Effector CD8-positive, alpha-beta T cell (primary cell): ENCODE measurements around the gene ARHGEF26.

ENCODE experiments used
- DNase-seq: peaks from one replicate; lab custom pipeline; 2025; lab: John Stamatoyannopoulos, UW

Gene ARHGEF26

DNA sequence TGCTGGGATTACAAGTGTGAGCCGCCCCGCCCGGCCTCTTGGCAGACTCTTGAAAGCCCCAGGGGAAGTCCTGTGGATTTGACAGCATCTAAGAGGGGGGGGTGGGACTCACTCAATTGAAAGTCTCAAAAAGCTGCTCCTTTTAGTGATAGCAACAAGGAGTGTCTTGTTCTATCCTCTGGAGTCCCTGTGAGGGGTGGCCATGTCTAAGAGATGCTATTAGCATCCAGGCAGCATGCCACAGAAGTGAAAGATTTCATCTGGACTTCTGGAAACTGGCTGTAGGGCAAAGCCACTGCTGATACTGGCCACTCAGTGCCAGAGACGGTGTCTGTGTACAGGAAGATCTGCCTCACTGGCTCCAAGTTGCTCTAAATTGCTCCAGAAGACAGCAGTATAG lies 129.1 kb downstream of the ARHGEF26 start:
- DNase-seq = no peak

DNA sequence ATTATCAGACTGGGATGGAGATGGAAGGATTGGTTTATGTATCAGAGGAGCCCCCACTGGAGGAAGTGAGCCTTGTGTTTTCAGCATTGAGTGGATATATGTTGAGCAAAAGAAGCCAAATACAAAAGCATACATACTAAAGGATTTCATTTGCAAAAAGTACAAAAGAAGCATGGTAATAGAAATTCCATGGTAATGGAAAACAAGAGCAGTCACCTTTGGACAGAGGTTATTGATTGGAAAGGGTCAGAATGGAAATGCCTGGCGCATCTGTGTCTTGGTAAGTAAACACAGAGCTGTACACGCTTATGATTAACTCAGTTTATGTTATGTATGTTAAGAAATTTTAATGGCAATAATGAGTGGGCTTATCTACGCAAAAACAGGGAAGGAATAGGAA lies 130.4 kb downstream of the ARHGEF26 start:
- DNase-seq = no peak

DNA sequence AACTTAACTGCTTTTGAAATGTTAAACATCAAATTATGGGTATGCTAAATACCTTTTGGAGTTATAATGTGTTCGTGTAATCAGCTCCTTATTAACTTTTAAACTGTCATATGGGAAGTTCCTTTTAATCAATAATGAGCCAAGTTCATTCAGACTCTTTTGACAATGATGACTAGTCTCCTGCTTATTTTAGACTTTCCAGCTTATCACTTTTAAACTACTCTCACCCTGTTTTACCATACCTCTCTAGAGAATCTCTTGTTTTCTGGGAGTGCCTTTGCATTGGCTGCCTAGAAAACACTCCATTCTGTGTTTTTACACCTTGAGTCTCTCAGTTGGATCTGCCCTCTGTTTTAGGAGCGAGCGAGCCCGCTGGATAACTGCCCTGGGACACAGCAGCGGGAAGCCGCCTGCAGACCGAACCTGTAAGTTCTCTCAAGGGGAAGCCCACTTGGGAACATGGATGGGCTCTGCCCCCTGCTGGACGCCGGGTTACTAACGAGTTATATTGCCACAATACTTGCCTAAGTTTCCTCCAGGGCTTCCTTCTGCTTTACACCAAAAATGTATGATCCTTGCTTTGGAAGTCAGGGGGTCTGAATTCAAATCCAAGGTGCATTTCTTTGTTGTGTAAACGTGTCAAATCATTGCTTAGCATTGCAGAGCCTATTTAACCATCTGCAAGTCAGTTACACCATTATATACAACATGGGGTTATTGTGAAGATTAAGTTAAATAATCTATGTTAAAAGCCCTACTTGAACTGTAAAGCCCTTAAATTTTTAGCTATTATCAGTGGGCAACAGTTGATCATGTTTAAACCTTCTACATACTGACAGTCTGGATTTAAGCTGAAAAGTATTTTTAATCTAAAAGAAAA lies 131.8 kb downstream of the ARHGEF26 start:
- peak; percentile 43 for DNase-seq

GRCh38 chr3:154254527-154254926 lies 133.3 kb downstream of the ARHGEF26 start:
- no peak for DNase-seq

DNA sequence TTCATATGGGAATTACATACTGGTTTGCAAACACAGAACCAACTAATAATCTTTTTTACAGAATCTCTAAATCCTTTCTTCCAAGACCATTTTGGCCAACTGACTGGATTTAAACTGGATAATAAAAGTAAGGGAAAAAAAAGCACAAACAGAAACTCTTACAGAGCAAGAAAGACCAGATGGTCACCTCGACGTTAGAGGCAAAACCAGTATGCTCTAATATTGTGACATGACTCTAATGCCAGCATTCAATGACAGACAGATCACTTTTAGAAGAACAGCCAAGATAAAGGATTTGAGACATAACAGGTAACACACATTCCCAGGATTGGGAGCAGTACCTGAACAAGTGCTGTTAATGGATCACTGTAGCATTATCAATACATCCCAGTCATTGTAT lies 152.2 kb downstream of the ARHGEF26 start:
- DNase-seq = no peak

GRCh38 chr3:154274348-154274747 lies 153.2 kb downstream of the ARHGEF26 start:
- DNase-seq = no peak

DNA sequence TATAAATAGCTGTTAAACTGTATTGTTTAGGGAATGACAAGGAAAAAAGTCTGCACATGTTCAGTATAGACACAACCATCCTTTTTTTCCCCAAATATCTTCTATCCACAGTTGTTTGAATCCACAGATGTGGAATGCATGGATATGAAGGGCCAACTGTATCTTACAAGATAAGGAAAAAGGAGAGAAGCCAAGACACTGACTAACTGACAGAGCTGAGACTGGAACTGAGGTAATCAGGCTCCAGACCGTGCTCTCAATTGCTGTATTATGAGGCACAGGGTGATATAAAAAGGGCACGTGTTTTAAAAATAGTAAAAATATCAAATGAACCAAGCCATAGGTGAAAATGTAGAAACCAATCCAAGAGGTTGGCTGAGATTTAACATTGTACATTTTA lies 154.1 kb downstream of the ARHGEF26 start:
- DNase-seq = no peak

GRCh38 chr3:154275965-154276364 lies 154.8 kb downstream of the ARHGEF26 start:
- DNase-seq = no peak

GRCh38 chr3:154280161-154280560 lies 159.0 kb downstream of the ARHGEF26 start:
- DNase-seq = no peak

DNA sequence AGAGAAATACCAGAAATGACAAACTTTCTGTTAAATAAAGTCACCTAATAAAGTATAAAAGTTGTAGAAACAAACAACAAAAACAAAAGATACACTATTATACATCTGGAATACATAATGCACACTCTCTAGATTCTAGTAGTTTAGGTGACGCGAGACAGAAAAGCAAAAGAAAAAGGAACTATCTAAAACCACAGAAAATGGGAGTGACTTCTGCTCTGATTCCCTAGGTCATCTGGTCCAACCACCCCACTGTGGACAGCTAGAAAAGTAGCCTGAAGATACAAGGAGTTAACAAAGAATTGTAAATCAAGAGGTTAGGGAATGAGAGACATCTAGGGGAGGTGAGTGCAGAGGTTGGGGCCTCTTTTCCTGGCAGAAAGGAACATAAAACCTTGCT lies 164.0 kb downstream of the ARHGEF26 start:
- no peak for DNase-seq

DNA sequence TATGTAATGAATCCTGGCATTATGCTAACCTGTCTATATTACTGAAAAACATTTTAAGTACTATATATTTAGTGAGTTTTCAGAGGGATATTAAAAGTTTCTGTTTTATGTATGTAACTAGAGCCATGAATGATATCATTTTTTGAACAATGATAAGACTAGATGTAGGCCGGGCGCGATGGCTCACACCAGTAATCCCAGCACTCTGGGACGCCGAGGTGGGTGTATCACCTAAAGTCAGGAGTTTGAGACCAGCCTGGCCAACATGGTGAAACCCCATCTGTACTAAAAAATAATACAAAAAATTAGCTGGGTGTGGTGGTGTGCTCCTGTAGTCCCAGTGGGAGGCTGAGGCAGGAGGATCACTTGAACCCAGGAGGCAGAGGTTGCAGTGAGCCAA lies 169.0 kb downstream of the ARHGEF26 start:
- no peak for DNase-seq

- no peak for DNase-seq
These were observed 172.8 kb downstream of the ARHGEF26 start for GRCh38 chr3:154294016-154294415.

- DNase-seq = no peak
These were observed 180.4 kb downstream of the ARHGEF26 start for GRCh38 chr3:154301561-154301960.

DNA sequence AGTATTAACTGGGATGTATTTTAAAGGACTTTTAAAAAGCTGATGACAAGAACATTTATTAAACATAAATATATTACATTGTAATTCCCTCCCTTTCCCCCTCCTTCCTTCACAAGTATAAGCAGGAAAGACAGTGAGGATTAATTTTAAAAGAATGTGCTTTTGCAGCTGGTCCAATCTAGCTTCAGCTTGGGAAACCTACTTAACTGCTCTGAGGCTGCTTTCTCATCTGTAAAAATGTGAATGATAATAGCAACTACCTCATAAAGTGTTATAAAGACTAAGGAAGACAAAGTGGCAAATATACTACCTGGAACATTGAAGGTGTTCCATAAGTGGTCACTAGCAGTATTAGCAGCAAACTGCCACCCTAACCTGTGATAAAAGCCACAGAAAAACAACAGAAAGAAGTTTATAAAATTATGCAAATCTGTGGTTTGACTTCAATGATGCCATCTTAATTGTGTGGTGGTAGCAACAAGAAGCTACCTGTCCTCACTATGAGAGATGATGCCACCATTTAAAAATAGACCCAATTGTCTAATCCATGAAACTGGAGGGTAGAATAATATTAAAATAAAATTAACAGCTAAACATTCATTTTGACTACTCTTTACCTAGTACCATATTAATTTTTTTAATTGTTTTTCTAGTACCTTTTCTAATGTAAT lies 183.1 kb downstream of the ARHGEF26 start:
- no peak for DNase-seq

GRCh38 chr3:154304936-154305335 lies 183.7 kb downstream of the ARHGEF26 start:
- DNase-seq = no peak

DNA sequence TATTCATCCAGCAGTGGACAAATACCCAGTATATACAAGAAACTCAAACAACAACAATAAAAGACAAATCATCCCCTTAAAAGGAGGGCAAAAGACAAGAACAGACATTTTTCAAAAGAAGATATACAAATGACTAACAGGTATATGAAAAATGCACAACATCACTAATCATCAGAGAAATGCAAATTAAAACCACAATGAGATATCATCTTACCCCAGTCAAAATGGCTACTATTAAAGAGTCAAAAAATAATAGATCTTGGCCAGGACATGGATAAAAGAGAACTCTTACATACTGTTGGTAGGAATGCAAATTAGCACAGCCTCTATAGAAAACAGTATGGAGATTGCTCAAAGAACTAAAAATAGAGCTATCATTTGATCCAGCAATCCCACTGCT lies 186.2 kb downstream of the ARHGEF26 start:
- no peak for DNase-seq
